NK-92 treated with Interleukin-12 subunit alpha and Interleukin-12 subunit beta, amount 100 ng/mL, for 24 hours (cell line): Measurements from ENCODE around the gene FAM135A.
A peak's percentile ranks its signal among the peaks of the same experiment; 100 is the strongest.
"Not testable (repeated sequence)": the region's sequence is repeated elsewhere in the genome, so short reads cannot be mapped to it uniquely, and the experiment has no call there.

Source experiments
- DNase-seq: peaks from one replicate; lab custom pipeline; 2025; lab: John Stamatoyannopoulos, UW

The FAM135A gene

DNA sequence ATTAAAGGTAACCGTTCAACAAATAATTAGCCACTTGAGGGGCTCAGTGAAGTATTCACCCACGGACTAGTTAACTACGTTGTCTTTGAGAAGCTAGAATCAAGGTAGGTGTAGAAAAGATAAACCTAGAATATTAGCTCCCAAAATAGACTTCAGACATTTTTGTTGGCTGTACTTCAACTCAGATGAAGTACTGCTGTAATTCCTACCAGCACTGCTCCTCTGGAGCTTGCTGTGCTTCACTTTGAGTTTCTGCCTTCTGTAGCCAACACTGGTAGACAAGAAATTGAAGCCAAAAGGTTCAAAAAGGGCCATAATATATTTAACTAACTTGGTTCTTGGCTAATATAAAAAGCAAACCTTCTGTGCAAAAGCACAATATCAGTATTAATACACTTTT is 134.6 kb downstream of the FAM135A start:
- DNase-seq, result no peak

DNA sequence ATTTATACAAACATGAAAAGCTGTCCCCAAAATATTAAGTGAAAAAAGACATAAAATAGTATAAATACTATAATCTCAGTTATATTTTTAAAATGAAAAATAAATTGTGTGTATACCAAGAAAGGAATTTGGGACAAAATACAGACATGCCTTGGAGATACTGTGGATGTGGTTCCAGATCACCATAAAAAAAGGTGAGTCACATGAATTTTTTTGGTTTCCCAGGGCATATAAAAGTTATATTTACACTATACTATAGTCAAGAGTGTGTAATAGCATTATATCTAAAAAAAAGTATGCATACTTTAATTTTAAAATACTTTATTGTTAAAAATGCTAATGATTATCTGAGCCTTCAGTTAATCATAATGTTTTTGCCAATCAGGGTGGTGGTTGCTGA is 136.0 kb downstream of the FAM135A start:
- DNase-seq, result no peak

DNA sequence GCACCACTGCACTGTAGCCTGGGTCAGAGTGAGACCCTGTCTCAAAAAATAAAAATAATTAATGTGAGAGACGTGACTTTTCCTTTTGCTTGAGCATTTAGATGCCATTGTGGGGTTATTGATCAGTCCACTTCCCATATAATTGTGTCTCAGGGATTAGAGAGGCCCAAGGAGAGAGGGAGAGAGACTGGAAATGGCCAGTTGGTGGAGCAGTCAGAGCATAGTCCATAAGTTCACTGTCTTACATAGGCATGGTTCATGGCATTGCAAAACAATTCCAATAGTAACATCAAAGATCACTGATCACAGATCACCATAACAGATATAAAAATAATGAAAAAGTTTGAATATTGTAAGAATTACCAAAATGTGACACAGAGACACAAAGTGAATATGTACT is 138.3 kb downstream of the FAM135A start:
- no peak for DNase-seq

DNA sequence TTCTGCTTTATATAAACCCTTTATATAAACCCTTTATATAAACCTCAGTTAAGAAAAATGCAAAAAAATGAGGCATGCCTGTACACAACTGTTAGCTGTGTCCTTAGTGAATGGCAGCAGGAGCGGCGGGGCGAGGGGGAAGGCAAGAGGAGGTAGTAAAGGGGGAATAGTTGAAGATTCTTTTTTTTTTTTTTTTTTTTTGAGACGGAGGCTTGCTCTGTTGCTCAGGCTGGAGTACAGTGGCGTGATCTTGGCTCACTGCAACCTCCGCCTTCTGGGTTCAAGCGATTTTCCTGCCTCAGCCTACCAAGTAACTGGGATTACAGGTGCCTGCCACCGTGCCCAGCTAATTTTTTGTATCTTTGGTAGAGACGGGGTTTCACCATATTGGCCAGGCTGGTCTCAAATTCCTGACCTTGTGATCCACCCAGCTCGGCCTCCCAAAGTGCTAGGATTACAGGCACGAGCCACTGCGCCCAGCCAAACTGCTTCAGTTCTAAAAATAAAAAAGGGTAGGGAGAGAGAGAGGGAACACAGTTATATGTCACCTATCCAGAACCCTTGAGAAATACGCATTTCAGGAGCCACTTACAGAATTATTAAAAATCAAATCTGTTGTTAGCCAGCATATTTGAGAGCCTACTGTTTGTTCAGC is 139.1 kb downstream of the FAM135A start:
- not testable (repeated sequence) for DNase-seq

DNA sequence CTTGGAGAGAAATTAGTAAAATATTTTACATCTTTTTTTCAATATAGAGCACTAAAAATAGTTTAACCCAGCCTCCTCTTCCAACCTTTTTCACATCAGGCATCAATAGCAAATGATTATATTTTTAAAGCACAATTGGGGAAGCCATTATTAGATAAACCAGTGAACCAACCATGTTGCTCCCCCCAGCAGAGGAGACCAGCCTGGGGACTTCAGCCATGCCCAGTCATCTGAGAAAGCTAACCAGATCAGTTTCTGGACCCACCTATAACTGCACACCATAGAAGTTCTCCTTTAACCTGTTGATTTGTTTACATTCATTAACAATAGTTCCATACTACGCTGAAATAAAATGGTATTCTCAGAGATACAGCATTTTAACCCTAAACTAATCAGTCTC is 139.7 kb downstream of the FAM135A start:
- no peak for DNase-seq

DNA sequence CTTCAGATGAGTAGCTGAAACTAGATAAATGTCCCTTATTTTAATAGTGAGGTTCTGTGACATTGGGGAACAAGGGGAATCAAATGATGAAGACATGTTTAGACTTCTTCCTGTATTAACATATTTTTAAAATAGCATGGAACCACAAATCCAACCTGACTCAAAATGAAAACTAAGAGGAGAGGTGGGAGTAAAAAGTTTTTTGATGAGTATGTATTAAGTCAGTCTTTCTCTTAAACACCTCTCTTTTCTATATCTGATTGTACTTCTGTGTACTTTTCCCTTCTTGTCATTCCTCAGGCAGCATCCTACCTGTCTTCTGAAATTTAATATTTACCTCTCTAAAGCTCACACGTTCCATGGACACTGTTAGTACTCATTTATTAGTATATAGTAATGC is 144.7 kb downstream of the FAM135A start:
- DNase-seq, result no peak

DNA sequence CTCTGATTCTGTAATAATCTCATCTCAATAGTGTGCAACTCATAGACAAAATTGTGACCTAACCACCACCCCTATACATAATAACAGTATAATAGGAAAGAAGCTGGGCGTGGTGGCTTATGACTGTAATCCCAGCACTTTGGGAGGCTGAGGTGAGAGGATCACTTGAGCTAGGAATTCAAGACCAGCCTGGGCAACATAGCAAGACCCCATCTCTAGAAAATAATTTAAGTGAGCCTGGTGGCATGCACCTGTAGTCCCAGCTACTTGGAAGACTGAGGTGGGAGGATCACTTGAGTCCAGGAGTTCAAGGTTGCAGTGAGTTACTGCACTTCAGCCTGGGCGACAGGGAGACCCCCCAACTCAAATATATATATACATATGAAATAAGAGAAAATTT is 149.1 kb downstream of the FAM135A start:
- not testable (repeated sequence) for DNase-seq

DNA sequence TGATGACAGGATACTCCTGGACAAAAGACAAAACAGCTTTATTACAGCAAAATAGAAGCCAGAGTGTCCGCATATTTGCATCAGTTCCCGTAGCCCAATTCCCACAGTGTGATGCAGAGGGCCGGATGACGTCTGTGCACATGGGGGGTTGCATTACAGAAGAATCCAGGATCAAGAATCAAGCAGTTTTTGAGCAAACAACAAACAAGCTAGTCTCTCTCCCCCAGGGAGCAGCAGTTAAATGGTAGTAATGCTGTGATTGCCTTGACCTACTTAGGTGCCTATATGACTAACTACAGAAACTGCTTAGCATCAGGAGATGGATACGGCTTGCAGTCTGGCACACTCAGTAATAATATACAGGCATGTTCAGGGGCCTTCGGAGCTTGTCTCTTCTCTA is 150.2 kb downstream of the FAM135A start:
- no peak for DNase-seq

DNA sequence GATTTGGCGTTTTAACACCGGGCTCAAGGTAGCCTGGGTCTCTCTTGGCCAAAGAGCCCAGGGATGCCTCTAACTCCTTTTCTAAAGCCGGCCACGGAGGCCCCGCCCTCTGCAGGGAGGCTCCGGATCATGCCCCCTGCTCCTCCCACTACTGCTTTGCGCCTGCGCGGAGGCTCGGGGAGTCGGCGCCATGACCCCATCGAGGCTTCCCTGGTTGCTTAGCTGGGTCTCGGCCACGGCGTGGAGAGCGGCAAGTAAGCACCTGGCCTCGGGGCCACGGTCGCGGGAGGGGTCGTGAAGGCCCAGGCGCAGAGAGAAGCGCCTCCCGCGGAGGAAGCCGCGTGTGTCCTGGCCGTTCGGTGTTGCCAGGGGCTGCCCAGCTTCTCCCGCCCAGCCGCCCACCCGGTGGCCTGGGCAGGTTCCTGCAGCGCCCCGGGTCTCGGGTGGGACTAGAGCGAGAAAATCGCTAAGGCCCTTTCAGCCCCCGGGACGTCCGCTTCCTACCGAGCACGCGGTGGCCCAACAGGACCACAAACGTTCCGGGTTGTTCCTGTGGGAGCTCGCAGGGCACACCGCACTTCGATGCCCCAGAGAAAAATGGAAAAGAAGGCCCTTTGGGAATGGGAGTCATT is 153.6 kb downstream of the FAM135A start, which contains the start of gene SDHAF4:
Gene SDHAF4 (plus strand): TSS at position 180 of the 632 bp plus-strand sequence. CDS start 11 bp downstream, at position 191.
- DNase-seq, result peak; percentile 89

DNA sequence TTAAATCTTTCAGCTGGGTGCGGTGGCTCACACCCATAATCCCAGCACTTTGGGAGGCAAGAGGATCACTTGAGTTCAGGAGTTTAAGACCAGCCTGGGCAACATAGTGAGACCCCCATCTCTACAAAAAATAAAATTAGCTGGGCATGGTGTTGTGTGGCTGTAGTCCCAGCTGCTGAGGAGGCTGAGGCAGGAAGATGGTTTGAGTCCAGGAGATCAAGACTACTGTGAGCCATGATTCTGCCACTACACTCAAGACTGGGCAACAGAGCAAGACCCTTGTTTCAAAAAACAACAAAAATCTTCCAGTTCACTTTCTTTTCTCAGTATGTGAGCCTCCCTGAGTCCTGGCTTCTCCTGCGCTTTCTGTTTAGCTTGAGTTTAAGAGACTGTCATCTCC is 161.3 kb downstream of the FAM135A start:
- no peak for DNase-seq

DNA sequence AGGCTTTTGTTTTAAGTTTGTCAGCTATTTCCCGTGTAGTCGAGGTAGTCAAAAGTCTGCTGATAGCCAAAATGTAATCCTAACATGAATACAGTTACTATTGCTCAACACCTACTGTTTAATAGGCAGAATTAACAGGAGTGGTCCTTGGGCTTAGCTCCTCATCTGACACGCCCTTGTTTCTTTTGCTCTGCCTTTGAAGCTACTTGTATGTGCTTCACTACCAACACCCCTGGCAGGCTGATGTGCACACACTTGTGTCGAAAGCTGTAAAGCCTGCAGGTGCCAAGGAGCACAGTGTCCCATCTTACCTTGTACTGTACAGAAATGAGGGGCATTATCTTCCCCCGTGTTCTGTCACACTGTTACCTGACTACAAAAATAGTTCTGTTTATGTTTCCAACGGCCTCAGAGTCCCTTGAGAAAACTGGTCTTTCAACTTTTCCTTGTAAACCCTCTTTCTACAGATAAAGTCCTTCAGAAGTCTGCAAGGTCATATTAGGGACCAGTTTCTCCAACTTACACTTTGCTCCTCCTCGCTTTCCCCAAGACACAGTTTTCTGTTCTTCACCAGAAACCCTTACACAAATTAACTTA is 162.7 kb downstream of the FAM135A start:
- DNase-seq, result no peak

DNA sequence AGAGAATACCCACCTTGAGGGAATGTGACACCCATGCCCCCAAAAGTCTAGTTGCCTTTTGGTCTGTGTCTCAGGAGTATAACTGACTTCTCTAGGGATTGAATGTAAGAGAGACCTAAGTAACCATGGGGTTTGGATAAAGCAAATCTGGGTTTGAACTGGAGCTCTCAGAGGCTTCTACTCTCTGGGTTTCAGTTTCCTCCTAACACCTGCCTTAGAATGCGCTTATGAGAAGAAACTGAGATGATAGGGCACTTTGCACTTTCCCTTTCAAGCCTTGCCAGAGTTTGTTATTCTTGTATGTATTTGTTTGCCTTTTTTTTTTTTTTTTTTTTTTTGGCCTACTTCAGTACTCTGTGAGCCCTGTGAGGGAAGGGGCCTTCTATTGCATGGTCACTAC is 172.8 kb downstream of the FAM135A start:
- no peak for DNase-seq

DNA sequence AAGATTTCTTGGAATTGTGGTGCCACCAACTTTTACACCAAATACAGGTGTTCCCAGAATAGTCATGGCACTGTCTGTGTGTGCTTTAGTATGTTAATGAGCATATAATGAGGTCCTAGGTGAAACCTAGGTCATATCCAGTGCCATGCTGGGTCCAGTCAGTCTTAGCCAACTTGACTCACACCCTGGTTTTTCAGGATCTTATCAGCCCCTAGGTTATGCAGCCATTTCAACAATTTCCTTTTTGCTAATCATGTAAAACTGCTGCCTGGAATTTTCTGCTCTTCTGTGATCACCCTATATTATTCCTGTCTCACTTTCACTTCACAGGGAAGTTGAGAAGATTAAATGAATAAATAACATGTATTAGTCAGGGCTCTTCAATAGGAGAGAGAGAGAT is 177.1 kb downstream of the FAM135A start:
- DNase-seq, result no peak

DNA sequence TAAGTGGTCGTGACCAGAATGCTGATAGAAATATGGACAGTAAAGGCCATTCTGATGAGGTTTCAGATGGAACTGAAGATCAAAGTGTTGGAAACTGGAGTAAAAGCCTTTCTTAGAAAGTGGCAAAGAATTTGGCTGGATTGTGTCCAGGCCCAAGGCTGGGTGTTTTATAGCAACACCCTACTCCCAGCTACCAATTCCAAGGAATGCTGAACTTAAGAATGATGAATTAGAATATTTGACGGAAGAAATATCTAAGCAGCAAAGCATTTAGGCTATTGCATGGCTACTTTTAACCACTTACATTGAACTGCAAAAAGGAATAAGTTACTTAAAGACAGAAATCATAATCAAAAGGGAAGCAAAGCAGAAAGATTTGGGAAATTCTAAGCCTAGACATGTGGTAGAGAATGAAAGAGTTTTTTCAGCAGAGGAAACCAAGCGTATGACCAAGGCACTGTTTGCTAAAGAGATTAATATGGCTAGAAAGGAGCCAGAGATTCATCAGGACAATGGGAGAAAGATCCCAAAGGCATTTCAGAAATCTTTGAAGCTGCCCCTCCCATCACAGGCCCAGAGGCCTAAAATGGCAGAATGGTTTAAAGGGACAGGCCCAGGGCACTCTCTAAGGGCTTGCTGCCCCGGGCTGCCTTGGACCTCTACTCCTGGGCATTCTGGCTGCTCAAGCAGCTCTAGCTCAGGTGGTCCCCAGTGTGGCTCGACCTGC is 179.2 kb downstream of the FAM135A start:
- DNase-seq, result no peak

DNA sequence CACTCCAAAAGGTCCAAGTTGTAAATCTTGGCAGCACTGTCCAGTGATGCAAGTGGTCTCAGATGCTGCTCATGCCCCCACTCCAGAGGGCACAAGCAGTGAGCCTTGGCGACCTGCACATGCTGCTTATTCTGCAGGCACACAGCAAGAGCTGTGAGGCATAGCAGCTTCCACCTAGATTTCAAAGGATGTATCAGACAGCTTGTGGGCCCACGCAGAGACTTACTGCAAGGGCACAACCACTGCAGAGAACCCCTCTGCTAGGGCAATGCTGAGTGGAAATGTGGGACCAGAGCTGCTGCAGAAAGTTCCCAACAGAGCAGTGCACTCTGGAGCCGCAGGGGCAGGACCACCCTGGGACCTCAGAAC is 179.8 kb downstream of the FAM135A start:
- no peak for DNase-seq

DNA sequence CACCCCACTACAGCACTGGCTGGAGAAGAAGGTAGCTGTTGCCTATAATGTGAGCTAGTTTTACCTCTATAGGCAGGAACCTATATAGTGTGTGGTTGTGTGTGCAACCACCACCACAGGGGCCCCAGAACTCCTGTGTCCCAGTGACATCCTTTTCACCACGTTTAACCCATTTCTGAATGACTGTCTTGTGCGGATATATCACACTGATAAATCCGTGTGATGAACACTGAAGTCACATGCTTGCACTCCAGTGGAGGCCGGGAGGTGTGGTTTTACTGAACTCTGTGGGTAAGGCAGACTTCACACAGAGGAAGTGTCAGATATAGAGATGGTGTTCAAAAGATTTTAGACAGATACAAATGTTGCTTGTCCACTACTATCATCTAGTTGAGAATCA is 185.9 kb downstream of the FAM135A start:
- DNase-seq, result no peak

DNA sequence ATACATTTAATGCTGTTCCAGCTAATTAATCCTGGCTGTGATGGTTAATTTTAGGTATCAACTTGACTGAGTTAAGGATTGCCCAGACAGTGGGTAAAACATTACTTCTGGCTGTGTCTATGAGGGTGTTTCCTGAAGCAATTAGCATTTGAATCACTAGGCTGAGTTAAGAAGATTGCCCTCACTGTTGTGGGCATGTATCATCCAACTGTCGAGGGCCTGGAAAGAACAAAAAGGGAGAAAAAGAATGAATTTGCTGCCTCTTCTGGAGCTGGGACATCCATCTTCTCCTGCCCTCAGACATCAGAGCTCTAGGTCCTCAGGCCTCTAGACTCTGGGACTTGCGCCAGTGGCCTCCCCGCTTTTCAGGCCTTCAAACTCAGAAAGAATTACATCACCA is 187.7 kb downstream of the FAM135A start:
- no peak for DNase-seq

DNA sequence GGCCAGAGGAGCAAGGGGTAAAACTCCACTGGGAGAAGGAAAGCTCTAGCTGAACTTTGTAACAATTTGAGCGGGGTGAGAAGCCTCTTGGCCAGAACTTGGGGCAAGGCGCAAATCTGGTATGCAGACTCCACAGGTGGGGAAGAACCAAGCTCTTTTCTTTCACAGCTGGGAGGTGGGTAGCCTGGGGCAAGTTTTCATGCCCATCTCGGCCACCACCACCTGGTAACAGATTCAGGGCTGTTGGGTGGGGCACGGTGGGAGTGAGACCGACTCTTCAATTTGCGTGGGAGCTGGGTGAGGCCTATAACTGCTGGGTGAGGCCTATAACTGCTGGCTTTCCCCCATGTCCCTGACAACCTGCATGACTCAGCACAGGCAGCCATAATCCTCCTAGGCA is 190.9 kb downstream of the FAM135A start:
- no peak for DNase-seq

DNA sequence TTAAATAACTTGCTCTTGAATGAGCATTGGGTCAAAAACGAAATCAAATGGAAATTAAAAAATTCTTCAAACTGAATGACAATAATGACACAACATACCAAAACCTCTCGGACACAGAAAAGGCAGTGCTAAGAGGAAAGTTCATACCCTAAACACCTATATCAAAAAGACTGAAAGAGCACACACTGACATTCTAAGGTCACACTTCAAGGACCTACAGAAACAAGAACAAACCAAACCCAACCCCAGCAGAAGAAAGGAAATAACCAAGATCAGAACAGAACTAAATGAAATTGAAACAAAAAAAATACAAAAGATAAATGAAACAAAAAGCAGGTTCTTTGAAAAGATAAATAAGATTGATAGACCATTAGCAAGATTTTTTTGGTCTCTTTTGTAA is 194.1 kb downstream of the FAM135A start:
- DNase-seq, result not testable (repeated sequence)

DNA sequence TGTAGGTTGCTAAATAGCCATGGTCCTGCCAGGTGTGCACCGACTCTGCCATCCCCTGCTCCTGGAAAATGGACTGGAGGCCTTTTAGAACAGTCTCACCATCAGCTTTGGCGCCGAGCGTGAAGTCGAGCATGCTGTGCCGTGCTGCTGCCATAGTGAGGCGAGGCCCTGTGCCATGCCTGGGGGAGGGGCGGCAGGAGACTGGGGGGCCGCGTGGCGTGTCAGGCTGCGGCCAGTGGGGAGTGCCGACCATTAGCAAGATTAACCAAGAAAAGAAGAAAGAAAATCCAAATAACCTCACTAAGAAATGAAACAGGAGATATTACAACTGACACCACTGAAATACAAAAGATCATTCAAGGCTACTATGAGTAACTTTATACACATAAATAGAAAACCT is 195.9 kb downstream of the FAM135A start:
- not testable (repeated sequence) for DNase-seq
